Hindlimb muscle (tissue), 1 donor: ENCODE measurements around the gene LRRC56. TPM values are rescaled to one million over a fixed set of nuclear protein-coding genes. Genes with fewer than 3 reads are reported as not detected.

Experiments used
- DNase-seq: peaks from one replicate; pipeline ENCODE4 v3.0.0-alpha.2; 2013
- polyA plus RNA-seq: library from polyadenylated mRNA; unstranded; fragments of 120-200 nt; gene quantifications from one replicate; pipeline ENCODE4 v1.2.1, GENCODE V29; 2013; ENCODE audit not compliant: insufficient read length

Gene LRRC56
- polyA plus RNA-seq, 1 donor, result 9.1 TPM

- peak; percentile 95 for DNase-seq
These were observed 38.9 kb downstream of the LRRC56 start, which contains the start of gene PHRF1 for GRCh38 chr11:575996-576768. TSS of gene PHRF1 (plus strand) at chr11:576470. CDS start at chr11:581513, 5,043 bp downstream.

GRCh38 chr11:576811-577610 is 39.7 kb downstream of the LRRC56 start:
- DNase-seq, result no peak

GRCh38 chr11:577611-577894 is 40.2 kb downstream of the LRRC56 start:
- DNase-seq, result no peak

- DNase-seq, result no peak
These were observed 41.1 kb downstream of the LRRC56 start for GRCh38 chr11:578276-579035.

GRCh38 chr11:579830-580601 is 42.7 kb downstream of the LRRC56 start:
- DNase-seq, result no peak

- no peak for DNase-seq
These were observed 44.0 kb downstream of the LRRC56 start for GRCh38 chr11:581342-581741.

GRCh38 chr11:581752-582151 is 44.4 kb downstream of the LRRC56 start:
- DNase-seq, result no peak

GRCh38 chr11:584287-584686 is 47.0 kb downstream of the LRRC56 start:
- DNase-seq, result no peak

- no peak for DNase-seq
These were observed 49.3 kb downstream of the LRRC56 start for GRCh38 chr11:586376-587316.

GRCh38 chr11:587546-587945 is 50.2 kb downstream of the LRRC56 start:
- DNase-seq, result no peak

- DNase-seq, result no peak
These were observed 50.7 kb downstream of the LRRC56 start for GRCh38 chr11:587978-588380.

GRCh38 chr11:589798-590197 is 52.5 kb downstream of the LRRC56 start:
- no peak for DNase-seq

GRCh38 chr11:590997-591396 is 53.7 kb downstream of the LRRC56 start:
- no peak for DNase-seq

GRCh38 chr11:592501-592900 is 55.2 kb downstream of the LRRC56 start:
- no peak for DNase-seq

- no peak for DNase-seq
These were observed 55.6 kb downstream of the LRRC56 start for GRCh38 chr11:592918-593317.

GRCh38 chr11:593347-593746 is 56.0 kb downstream of the LRRC56 start:
- DNase-seq, result no peak

GRCh38 chr11:595400-595799 is 58.1 kb downstream of the LRRC56 start:
- no peak for DNase-seq

- no peak for DNase-seq
These were observed 59.0 kb downstream of the LRRC56 start for GRCh38 chr11:596374-596773.

- DNase-seq, result no peak
These were observed 59.9 kb downstream of the LRRC56 start for GRCh38 chr11:597166-597725.

GRCh38 chr11:598005-598680 is 60.8 kb downstream of the LRRC56 start:
- no peak for DNase-seq
